IMR-90 (cell line): ENCODE data around the gene LLPH. TPM values are rescaled to one million over a fixed set of nuclear protein-coding genes. Genes with fewer than 3 reads are reported as not detected.

Experiments
- ATAC-seq: fragments of 200-7000 bp; cut with Tn5 transposase; 2 replicates; pipeline ENCODE4 v1.9.1; 2020; ENCODE audit warnings: low read depth, mild to moderate bottlenecking, moderate library complexity
- BruUV-seq: library from RNA; stranded (reverse); fragments of 400-500 nt; replicated peaks from 2 replicates; lab custom pipeline; 2021; lab: Mats Ljungman, UMichigan
- CTCF ChIA-PET: fragments of 300-600 bp; formaldehyde crosslinking; extraction: SDS; loops from one replicate; lab custom pipeline; 2021; ENCODE audit warnings: antibody characterized with exemption; lab: Yijun Ruan, JAX
- POLR2A ChIA-PET: fragments of 300-600 bp; sonication (Branson Sonifier 250); formaldehyde crosslinking; loops from one replicate; lab custom pipeline; 2022; ENCODE audit warnings: antibody characterized with exemption; ENCODE audit not compliant: unreplicated experiment; lab: Charles Lee
- DNase-seq: peaks from one replicate; pipeline ENCODE4 v3.0.0; 2013
- H2AFZ ChIP-seq: replicated peaks from 2 replicates; pipeline ENCODE3; 2013; ENCODE audit warnings: low read length, mild to moderate bottlenecking; ENCODE audit not compliant: poor library complexity
- H2AK5ac ChIP-seq: 2 replicates; pipeline ENCODE4 v1.6.1; 2013; ENCODE audit warnings: low read depth, low read length, inconsistent platforms
- H2AK9ac ChIP-seq: replicated peaks from 2 replicates; pipeline ENCODE3; 2013; ENCODE audit warnings: mild to moderate bottlenecking, low read depth, low read length, moderate library complexity; ENCODE audit not compliant: poor library complexity
- H2BK120ac ChIP-seq: 2 replicates; pipeline ENCODE4 v1.6.1; 2013; ENCODE audit warnings: low read depth, low read length, inconsistent platforms
- H2BK15ac ChIP-seq: 3 replicates; pipeline ENCODE4 v1.6.1; 2013; ENCODE audit warnings: low read depth, low read length, inconsistent platforms
- H2BK20ac ChIP-seq: 2 replicates; pipeline ENCODE4 v1.6.1; 2013; ENCODE audit warnings: low read depth, mild to moderate bottlenecking, inconsistent platforms, low read length, moderate library complexity
- H2BK5ac ChIP-seq: 2 replicates; pipeline ENCODE4 v1.6.1; 2013; ENCODE audit warnings: mild to moderate bottlenecking, low read depth, low read length, inconsistent platforms; ENCODE audit not compliant: poor library complexity, severe bottlenecking
- H3K14ac ChIP-seq: replicated peaks from 2 replicates; pipeline ENCODE4 v1.6.1; 2013; ENCODE audit warnings: low read depth, low read length, inconsistent platforms
- H3K18ac ChIP-seq: 2 replicates; pipeline ENCODE4 v1.6.1; 2013; ENCODE audit warnings: low read depth, low read length, control low read depth
- H3K23ac ChIP-seq: 2 replicates; pipeline ENCODE4 v1.6.1; 2013; ENCODE audit warnings: low read depth, low read length, inconsistent platforms
- H3K27ac ChIP-seq: 2 replicates; pipeline ENCODE4 v1.5.1; 2013; ENCODE audit warnings: mild to moderate bottlenecking, control low read depth, low read length; ENCODE audit not compliant: insufficient read depth
- H3K27me3 ChIP-seq: 2 replicates; pipeline ENCODE4 v1.6.1; 2013; ENCODE audit warnings: low read length; ENCODE audit not compliant: control insufficient read depth, insufficient read depth
- H3K36me3 ChIP-seq: 2 replicates; pipeline ENCODE4 v1.6.1; 2013; ENCODE audit warnings: low read length, mixed read lengths; ENCODE audit not compliant: control insufficient read depth, insufficient read depth
- H3K4ac ChIP-seq: 2 replicates; pipeline ENCODE4 v1.6.1; 2013; ENCODE audit warnings: low read depth, low read length, inconsistent platforms
- H3K4me1 ChIP-seq: 2 replicates; pipeline ENCODE4 v1.6.1; 2013; ENCODE audit warnings: low read length, mixed read lengths; ENCODE audit not compliant: control insufficient read depth, insufficient read depth
- H3K4me2 ChIP-seq: 2 replicates; pipeline ENCODE4 v1.6.1; 2013; ENCODE audit warnings: low read depth, mild to moderate bottlenecking, control low read depth, low read length, moderate library complexity
- H3K4me3 ChIP-seq: 2 replicates; pipeline ENCODE4 v1.5.1; 2013; ENCODE audit warnings: low read depth, mild to moderate bottlenecking, control low read depth, low read length, moderate library complexity; ENCODE audit not compliant: insufficient read depth
- H3K56ac ChIP-seq: 2 replicates; pipeline ENCODE4 v1.6.1; 2013; ENCODE audit warnings: low read length, inconsistent platforms; ENCODE audit not compliant: insufficient read depth; ENCODE audit errors: extremely low read depth
- H3K79me1 ChIP-seq, 2 experiments: 2 replicates each; pipeline ENCODE4 v1.6.1; 2013; ENCODE audit warnings: low read length in 2 of 2, inconsistent platforms in 1 of 2, low read depth in 1 of 2
- H3K9ac ChIP-seq: 2 replicates; pipeline ENCODE4 v1.6.1; 2013; ENCODE audit warnings: low read depth, low read length, control low read depth
- H3K9me1 ChIP-seq: 2 replicates; pipeline ENCODE4 v1.6.1; 2013; ENCODE audit warnings: low read length, inconsistent platforms; ENCODE audit not compliant: insufficient read depth
- H3K9me3 ChIP-seq: 2 replicates; pipeline ENCODE4 v1.6.1; 2013; ENCODE audit warnings: low read length; ENCODE audit not compliant: control insufficient read depth, insufficient read depth
- H4K20me1 ChIP-seq: 2 replicates; pipeline ENCODE4 v1.6.1; 2013; ENCODE audit warnings: low read length, inconsistent platforms; ENCODE audit not compliant: insufficient read depth
- H4K5ac ChIP-seq: 2 replicates; pipeline ENCODE4 v1.6.1; 2013; ENCODE audit warnings: mild to moderate bottlenecking, low read depth, low read length, control low read depth
- H4K8ac ChIP-seq, 2 experiments: 2 replicates each; pipeline ENCODE4 v1.6.1; 2013; ENCODE audit warnings: low read depth in 2 of 2, low read length in 2 of 2, control low read depth in 1 of 2, inconsistent platforms in 1 of 2
- H4K91ac ChIP-seq: 2 replicates; pipeline ENCODE4 v1.6.1; 2013; ENCODE audit warnings: low read depth, low read length, inconsistent platforms; ENCODE audit not compliant: insufficient read depth
- FOS ChIP-seq: fragments of 150-350 bp; IDR thresholded peaks from 2 replicates; pipeline ENCODE4 v1.6.1; 2016; ENCODE audit warnings: low read depth, low read length
- POLR2A ChIP-seq: IDR thresholded peaks from 2 replicates; pipeline ENCODE4 v1.6.1; 2012; ENCODE audit warnings: mild to moderate bottlenecking, low read depth, low read length
- RAD21 ChIP-seq: IDR thresholded peaks from 2 replicates; pipeline ENCODE4 v1.6.1; 2012; ENCODE audit warnings: low read length, improper control_type of control experiment
- SMC3 ChIP-seq: fragments of 150-350 bp; IDR thresholded peaks from 2 replicates; pipeline ENCODE4 v1.6.1; 2016; ENCODE audit warnings: low read depth, mild to moderate bottlenecking, antibody characterized with exemption, low read length, moderate library complexity
- WGBS, 2 experiments: methylation state at CpG; one replicate each; pipeline versions ENCODE4 v1.1.5 to v1.1.7; 2013; ENCODE audit warnings: missing lambda C conversion rate in 2 of 2; ENCODE audit not compliant: insufficient read length in 1 of 2; ENCODE audit errors: extremely low coverage in 2 of 2; 5-methylcytosine and 5-hydroxymethylcytosine counted together
- dilution Hi-C: fragments of 300-500 bp; cut with HindIII; formaldehyde crosslinking; loops from one replicate; pipeline ENCODE4 v1.14.3; 2018; ENCODE audit warnings: low sequenced_read_pairs; ENCODE audit not compliant: unreplicated experiment
- in situ Hi-C: fragments of 300-500 bp; cut with MboI; formaldehyde crosslinking; loops from 3 replicates; pipeline ENCODE4 v1.14.3; 2019; ENCODE audit warnings: low sequenced_read_pairs, inconsistent platforms, mixed read lengths
- intact Hi-C: fragments of 100-400 bp; cut with micrococcal nuclease; formaldehyde crosslinking; loops from 2 replicates; pipeline ENCODE4 v1.10.0; 2022
- polyA plus RNA-seq, 3 experiments: library from polyadenylated mRNA; depleted of rRNA; stranded (reverse); fragments of >200 nt; gene quantifications; 2 replicates each; pipeline ENCODE4 v1.2.3, GENCODE V29; 2012; ENCODE audit warnings: low replicate concordance in 1 of 3
- total RNA-seq: library from RNA; depleted of rRNA; stranded (reverse); fragments of >200 nt; gene quantifications from 2 replicates; pipeline ENCODE4 v1.2.3, GENCODE V29; 2012

Gene LLPH
- total and polyA plus RNA-seq, 2 of the 4 experiments (the other 2 are of a cell fraction), result 2.7 to 17.0 TPM

DNA sequence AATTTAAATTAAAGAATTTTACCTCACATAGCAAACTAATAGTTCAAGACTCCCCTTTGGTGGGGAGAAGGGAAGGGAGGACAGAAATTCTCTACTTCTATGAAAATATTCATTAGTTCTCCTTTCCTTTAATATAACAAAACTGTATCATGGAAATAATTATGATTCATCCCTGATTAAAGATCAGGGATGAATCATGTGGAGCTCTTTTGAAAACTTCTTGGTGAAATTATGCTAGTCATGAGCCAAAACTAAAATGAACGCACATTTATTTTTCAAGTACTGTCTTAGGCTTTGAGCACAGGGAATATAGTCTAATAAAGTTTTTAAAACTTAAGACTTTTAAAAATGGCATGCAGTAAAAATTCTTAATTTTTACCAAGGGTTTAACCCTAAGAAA is 22.2 kb upstream of the LLPH start:
- no peak overlapping the region for H3K56ac ChIP-seq
- no peak overlapping the region for H3K4ac ChIP-seq
- H3K9me1 ChIP-seq, result 0 out of 2 replicates have a peak, but pooled peaks cover 3% of the 10 kb centered on the region
- H3K36me3 ChIP-seq, result peaks cover 7% of the 10 kb centered on the region
- H3K27ac ChIP-seq, result no peak overlapping the region
- H3K14ac ChIP-seq, result no peak overlapping the region
- CTCF ChIA-PET, result no interaction called here
- H2BK120ac ChIP-seq, result no peak overlapping the region
- dilution Hi-C loops, result no loop called here
- BruUV-seq, result no TSS peak
- intact Hi-C loops, result loop anchor here (10.0 kb wide), 1 partner anchor 1928 kb away; the partner anchor contains the start of gene KICS2
- H3K4me3 ChIP-seq, result no peak overlapping the region
- H3K27me3 ChIP-seq, result no peaks in the 10 kb centered on the region
- peaks cover 23 to 29% of the 10 kb centered on the region in 2 experiments for H3K79me1 ChIP-seq
- H2BK20ac ChIP-seq, result no peak overlapping the region
- no peak overlapping the region for H2AK9ac ChIP-seq
- H2BK5ac ChIP-seq, result no peak overlapping the region
- no peak overlapping the region for H3K9ac ChIP-seq
- H4K91ac ChIP-seq, result no peak overlapping the region
- H3K4me1 ChIP-seq, result no peaks in the 10 kb centered on the region
- no peak overlapping the region for H2BK15ac ChIP-seq
- TF ChIP-seq RAD21, result no peak
- TF ChIP-seq FOS, result 0 out of 2 replicates have a peak, but pooled peaks have one; percentile 8
- no peak for TF ChIP-seq SMC3
- no peak for TF ChIP-seq POLR2A
- in situ Hi-C loops, result loop anchor here (25.0 kb wide), 1 partner anchor 260 kb away; no protein-coding TSS in a partner anchor
- peak; percentile 56 for DNase-seq
- no peak overlapping the region for H4K5ac ChIP-seq
- H2AFZ ChIP-seq, result no peak overlapping the region
- H3K23ac ChIP-seq, result no peak overlapping the region
- POLR2A ChIA-PET, result no interaction called here
- ATAC-seq, result no peak
- no peak overlapping the region for H2AK5ac ChIP-seq
- no peaks in the 10 kb centered on the region for H3K9me3 ChIP-seq
- H3K18ac ChIP-seq, result no peak overlapping the region
- H3K4me2 ChIP-seq, result no peak overlapping the region
- H4K20me1 ChIP-seq, result no peaks in the 10 kb centered on the region; the same call in 1 of the 2 replicates
- H4K8ac ChIP-seq, result no peak overlapping the region
- no CpG with 5 or more reads among the region's 1 CpG for WGBS, 2 experiments
